Right renal cortex interstitium (tissue), 3 donors: ENCODE data around the gene FYN. TPM values are rescaled to one million over a fixed set of nuclear protein-coding genes. Genes with fewer than 3 reads are reported as not detected.

ENCODE experiments used
- DNase-seq, 3 donors: peaks; one replicate each; pipeline ENCODE4 v3.0.0-alpha.2; 2013; ENCODE audit warnings: low read depth in 3 of 3, low spot score in 2 of 3
- polyA plus RNA-seq, 3 donors: library from polyadenylated mRNA; unstranded; fragments of 120-200 nt; gene quantifications; one replicate each; pipeline ENCODE4 v1.2.1, GENCODE V29; 2013; ENCODE audit not compliant: insufficient read length in 3 of 3

The FYN gene
- polyA plus RNA-seq, 3 donors, result 162 to 190 (median 187) TPM

DNA sequence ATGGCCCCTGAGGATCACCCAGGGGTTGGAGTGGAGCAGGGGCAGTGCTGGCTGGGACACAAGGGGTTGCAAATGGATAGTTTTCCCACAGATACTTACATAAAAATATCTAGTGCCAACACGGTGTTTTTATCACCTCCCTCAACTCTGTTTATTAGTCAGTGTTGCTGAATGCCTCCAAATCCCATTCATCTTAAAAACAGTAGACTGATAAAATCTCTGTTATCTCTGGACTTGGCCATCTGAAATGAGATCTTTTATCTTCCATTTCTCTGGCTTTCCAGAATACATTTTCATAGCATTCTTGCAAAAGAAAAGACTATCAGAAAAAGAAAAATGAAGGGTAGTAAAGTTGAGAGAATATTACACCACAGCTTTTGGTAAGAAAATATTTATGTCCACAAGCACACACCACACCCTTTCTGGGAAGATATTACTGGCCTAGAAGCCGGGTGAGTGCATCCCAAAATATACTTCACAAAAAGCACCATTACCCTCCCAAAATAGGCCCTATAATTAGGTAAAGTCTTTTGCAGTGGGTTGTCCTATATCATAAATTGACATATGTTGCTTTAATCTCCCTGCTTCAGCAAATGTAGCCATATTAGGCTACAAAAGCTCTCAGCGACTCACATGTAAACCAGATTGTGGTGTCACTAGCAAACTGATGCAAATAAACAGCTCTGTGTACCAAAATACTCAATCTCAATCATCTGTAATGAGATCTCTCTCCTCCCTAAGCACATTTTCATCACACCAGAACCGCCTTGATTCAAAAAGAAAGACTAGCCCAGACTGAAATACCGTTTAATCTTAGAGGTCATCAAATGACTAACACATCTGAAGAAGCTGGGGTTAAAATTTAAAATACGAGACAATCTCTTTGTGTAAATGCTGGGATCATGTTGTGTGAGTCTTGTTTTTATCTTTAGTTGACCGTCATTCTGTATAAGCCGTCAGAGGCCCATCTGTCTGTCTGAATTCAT lies 96.7 kb downstream of the FYN start:
- DNase-seq, result no peak

DNA sequence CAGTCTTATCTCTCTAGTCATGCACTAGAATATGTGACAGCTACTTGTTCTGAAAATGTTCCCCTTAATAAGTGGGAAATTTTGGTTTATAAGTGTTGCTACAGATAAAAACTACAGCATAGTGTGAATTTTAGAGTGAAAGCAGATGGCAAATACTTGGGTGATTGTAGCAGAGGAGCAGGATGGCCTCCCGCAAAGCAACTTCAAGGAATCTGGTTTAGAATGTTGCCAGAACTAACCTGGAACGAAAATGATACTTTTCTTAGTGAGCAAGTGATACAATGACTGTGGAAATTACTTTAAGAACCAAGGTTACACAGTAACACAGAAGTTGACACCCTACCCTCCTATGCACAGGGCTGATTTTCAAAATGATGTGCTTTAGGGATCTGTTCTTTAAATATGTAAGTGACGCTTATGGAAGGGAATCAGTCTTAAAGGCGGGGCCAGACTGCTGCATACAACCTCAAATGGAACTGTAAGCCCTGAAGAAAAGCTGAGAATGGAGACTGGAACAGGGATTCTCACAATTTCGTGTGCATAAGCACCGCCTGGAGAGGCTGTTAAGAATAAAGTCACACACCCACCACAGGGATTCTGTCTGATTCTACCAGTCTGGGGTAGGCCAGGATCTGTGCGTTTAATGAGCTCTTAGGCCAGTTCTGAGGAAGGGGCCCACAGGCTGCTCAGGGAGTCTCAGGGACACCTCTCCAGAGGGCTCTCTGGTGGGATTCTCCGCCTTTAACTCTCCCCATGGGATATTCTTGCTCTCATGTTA lies 97.9 kb downstream of the FYN start:
- no peak for DNase-seq

- no peak for DNase-seq
These were observed 98.9 kb downstream of the FYN start for GRCh38 chr6:111774346-111774703.

DNA sequence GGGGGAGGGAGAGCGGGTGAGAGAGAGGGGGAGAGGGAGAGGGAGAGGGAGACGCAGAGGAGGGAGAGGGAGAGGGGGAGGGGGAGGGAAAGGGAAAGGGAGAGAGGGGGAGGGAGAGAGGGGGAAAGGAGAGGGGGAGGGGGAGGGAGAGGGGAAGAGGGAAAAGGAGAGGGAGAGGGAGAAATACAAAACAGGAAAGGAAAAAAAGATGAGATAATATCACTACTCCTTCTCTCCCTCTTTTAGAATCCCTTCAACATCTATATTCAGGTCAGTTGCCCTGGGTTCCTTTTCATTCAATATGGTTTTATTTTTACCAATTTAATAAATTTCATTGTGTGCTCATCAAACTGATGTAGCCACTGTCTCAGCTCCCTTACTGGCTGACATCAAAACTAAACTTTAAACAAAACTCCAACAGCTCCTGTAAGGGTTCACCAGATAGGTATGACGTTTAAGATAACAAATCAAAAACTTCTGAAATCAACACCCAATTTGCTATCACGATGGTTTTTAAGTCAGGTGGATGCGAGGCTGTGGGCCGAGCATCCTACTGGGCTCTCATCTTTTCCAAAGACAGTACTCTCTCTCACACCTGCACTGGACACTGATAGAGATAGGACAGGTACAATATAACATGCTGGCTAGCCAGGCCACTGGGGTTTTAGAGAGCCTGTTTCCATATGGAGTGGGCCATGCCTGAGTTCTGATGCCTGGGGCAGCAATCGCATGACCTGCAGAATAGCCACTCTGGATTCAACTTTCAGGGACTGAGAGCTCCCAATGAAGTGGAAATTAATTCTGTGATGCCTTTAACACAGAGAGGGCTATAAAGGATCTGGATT lies 99.5 kb downstream of the FYN start:
- DNase-seq, result no peak

GRCh38 chr6:111772381-111772780 lies 100.9 kb downstream of the FYN start:
- no peak for DNase-seq

DNA sequence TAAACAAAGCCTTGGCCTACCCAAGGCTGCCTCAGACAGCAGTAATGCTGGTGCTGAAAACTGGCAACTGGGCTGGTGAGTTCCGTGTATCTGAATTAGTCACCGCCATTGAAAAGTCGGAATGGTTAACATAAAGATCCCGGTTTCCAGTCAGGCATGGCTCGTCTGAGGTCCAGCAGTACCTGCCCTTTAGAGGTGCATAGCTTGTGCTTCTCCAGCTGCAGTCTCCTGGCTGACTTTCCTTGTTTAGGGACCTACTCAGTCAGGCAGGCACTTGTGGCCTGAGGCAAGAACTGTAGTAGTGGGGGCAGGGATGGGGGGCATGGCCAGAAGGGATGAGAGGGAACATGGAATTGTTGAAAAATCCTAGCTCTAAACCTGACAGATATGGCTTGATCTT lies 101.6 kb downstream of the FYN start:
- no peak for DNase-seq

- no peak for DNase-seq
These were observed 102.2 kb downstream of the FYN start for GRCh38 chr6:111771094-111771432.

DNA sequence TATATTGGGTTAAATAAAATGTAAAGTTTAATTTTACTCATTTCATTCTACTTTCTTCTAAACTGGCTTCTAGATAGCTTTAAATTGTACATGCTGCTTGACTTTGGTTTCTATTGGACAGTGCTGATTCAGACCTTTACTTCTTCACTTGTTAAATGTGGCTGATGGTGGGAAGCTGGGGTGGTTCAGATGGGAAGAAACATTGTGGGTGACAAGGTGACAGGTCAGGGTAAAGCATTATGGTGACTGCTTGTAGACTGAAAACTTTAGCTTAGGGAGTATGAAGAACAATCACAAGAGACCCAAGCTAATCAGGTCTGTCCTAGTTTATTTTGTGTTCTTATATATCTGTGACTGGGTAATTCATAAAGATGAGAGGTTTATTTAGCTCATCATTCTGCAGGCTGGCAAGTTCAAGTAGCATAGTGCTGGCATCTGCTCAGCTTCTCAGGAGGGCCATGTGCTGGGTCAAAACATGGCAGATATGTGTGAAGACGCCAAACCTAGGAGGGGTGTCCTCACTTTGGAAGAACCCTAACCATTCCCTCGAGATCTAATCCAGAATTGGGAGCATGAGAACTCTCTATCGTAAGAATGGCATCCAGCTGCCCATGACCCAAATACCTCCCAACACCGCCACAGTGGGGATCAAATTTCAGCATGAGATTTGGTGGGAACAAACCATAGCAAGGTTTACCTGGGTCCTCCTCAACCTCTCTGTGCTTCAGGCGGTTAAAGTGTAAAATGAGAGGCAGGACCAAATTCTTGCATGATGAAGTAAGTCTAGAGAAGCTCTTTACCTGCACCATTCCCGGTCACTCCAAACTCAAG lies 102.8 kb downstream of the FYN start:
- DNase-seq, result no peak

GRCh38 chr6:111769365-111770152 lies 103.7 kb downstream of the FYN start:
- no peak for DNase-seq

GRCh38 chr6:111768431-111768770 lies 104.9 kb downstream of the FYN start:
- no peak for DNase-seq

DNA sequence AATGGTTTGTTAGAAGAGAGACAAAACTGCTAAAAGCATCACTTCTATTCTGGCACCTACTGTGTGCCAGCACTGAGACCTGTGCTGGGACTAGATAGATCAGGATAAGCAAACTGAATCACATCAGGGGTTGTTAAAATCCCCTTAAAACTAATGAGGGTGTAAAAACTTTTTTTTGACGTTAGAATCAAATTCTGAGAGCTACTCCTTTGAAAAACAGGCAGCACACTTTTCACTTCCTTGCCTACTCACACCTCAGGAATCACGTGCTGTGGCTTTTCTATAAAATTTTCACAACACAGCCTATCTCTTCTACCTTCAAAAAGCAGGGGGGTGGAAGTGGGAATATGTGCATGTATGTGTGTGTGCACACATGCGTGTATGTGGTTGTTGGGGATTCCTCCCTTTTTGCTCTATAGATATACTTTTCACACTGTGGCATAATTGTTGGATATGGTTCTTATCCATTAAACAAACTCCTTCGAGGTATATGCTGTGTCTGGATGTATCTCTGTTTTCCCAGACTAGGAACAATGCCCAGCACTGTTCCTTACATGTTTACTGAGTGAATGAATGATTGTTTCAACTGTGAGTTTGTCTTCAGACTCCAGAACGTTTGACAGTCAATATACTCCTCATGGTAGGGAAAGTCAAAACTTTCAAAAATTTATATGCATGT lies 105.4 kb downstream of the FYN start:
- DNase-seq, result no peak

GRCh38 chr6:111766201-111766857 lies 106.9 kb downstream of the FYN start:
- no peak for DNase-seq

DNA sequence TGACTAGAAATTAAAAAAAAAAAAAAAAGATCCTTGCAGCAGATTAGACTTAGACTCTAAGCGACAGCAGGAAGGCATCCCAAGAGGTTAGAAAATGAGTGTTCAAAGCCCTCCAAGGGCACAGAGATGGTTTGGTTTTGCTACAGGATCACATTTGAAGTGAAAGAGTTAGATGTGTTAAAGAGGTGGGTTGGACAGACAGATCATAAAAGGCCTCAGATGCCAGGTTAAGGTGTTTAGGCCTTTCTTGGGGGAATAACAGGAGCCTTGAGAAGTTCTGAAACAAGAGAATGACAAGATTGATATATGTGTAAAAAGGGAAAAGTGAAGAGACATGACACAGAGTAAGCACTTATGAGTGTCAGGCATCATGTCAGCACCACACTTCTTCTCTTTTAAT lies 107.5 kb downstream of the FYN start:
- DNase-seq, result no peak

DNA sequence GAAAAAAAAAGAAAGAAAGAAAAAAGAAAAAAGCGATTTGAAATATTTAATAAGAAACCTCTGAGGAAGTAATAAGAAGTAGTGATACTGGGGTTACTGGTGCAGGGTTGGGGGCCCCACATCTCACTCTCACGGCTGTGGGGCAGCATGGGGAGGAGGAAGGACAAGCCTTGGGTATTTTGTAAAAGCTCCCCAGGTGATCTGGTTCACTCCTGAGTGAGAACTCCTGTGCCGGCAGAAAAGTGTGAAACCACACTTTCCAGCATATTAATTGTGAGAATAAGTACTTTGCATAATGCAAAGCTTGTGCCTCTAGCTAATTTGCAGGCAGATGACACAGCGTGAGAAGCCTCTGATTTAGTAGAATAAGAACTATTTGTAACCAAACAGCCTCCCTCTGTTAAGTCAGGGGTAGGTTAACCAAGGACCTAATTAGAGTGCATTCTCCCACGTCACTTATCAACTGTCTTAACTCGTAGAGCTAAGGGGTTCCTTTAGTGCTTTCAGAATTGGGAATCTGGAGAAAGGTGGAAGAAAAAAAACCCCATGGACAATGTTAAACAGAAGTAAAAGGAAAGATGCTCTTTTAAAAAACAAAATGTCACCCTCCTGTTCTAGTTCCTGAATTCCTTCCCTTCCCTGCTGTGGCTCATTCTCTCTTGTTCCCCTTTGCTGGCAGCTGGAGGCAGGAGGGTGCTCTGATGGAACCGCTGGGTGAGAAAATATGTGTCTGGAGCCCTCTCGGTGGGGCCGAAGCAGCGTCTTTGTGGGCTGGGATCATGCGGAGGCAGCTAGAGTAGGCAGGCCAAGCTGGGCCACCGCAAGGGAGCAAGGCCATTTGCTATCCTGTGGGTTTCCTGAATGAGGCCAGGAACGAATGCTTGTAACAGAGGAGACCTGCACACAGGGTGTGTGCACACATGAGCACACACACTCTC lies 108.7 kb downstream of the FYN start:
- no peak for DNase-seq

DNA sequence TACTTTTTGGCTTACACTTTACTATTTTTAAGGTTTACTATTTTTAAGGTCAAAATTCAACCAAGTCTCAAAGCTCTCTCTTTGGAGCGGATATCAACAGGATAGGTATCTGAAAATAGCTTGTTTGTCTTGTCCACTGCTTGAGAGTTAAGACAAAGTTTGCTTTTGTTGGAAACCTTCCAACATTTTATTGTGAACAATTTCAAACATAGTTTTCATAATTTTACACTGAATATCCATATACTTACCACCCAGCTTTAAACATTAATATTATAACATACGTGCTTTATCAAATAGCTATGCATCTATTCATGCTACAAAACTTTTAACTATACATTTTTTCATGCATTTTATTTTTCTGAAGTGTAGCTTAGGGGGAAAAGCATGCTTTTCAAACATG lies 109.9 kb downstream of the FYN start:
- DNase-seq, result no peak

DNA sequence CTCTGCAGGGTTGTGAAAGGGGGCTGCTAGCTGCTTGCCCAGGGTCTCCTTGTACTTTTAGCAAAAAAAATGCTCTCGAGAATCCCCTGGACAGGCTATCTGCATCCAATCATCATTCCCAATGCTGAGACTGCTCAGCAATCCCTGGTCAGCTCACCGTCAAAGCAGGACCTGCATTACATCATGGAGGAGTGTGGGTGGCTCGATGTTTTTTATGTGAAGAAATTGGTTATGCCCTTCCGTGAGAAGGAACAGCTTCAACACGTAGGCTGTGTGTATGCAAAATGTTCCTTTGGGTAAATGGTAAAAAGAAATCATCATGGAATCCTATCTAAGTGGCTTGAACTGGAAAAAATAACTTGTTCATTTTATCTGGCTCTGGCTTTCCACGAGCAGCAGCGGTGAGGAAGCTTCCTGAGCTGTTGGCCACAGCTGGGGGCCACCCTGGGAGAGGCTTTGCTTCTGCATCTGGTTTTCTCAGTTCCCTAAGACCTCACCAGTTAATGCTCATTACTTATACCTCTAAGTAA lies 111.4 kb downstream of the FYN start:
- no peak for DNase-seq

- no peak for DNase-seq
These were observed 112.0 kb downstream of the FYN start for GRCh38 chr6:111761212-111761611.
